T follicular helper cell (primary cell): ENCODE measurements around the gene NOP14.
"Not testable (repeated sequence)": the region's sequence is repeated elsewhere in the genome, so short reads cannot be mapped to it uniquely, and the experiment has no call there.

Source experiments
- DNase-seq: peaks from one replicate; pipeline ENCODE4 v3.0.0-alpha.2; 2020; ENCODE audit warnings: low read depth

Gene NOP14

DNA sequence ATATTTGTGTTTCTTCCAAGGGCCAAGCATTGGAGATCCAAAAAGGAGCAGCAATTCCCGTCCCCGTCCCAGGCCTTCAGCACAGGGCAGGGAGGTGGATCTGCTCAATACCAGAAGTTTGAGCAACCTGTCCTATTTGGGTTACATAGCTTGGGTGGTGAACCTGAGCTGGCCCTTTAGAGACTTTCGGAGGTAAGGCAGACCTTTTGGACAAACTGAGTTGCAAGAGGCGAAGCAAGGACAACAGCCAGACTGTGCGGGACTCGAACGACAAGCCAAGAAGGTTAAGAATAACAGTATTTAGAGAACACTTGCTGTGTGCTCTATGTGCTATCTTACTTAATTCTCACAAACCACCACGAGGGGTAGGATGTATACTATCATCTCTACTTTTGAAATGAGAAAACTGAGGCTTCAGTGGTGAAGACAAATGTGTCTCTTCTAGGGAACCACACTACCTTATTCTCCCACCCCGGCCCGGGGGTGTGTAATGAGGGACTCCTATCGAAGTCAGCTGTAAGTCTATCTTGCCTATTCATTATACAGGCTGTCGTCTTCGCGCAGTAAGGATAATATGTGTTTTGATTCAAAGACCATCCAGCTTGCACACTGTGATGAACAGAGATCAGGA is 1.3 kb downstream of the NOP14 start:
- DNase-seq = no peak

DNA sequence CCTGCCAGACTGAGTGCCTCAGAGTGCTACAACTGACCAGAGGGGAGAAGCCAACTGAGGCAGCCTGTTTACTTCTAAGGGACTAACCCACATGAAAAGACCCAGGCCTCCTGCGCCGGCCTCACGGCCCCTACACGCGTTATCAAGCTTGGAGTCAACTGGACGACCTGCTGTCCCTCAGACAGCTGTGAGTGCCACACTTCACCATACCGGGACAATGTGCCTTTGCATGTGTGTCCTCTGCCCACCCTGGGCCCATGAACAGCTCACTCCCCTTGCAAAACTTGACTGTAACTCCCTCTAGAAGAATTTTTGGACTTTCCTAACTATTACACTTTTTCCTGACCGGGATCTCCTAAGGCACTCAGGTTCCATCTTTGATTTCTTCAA is 1.8 kb downstream of the NOP14 start:
- DNase-seq = no peak

GRCh38 chr4:2960450-2960849 is 2.8 kb downstream of the NOP14 start:
- DNase-seq = not testable (repeated sequence)

- no peak for DNase-seq
These were observed 4.8 kb downstream of the NOP14 start for GRCh38 chr4:2958446-2958845.

GRCh38 chr4:2955186-2956044 is 7.8 kb downstream of the NOP14 start:
- DNase-seq = not testable (repeated sequence)

GRCh38 chr4:2954358-2955185 is 8.6 kb downstream of the NOP14 start:
- peak; percentile 43 for DNase-seq

GRCh38 chr4:2953496-2953895 is 9.7 kb downstream of the NOP14 start:
- no peak for DNase-seq

GRCh38 chr4:2950221-2950989 is 12.8 kb downstream of the NOP14 start:
- DNase-seq = no peak

GRCh38 chr4:2949782-2950125 is 13.5 kb downstream of the NOP14 start:
- no peak for DNase-seq

GRCh38 chr4:2948895-2949781 is 14.1 kb downstream of the NOP14 start:
- DNase-seq = no peak

GRCh38 chr4:2947926-2948325 is 15.3 kb downstream of the NOP14 start:
- no peak for DNase-seq

GRCh38 chr4:2946812-2947600 is 16.2 kb downstream of the NOP14 start:
- no peak for DNase-seq

DNA sequence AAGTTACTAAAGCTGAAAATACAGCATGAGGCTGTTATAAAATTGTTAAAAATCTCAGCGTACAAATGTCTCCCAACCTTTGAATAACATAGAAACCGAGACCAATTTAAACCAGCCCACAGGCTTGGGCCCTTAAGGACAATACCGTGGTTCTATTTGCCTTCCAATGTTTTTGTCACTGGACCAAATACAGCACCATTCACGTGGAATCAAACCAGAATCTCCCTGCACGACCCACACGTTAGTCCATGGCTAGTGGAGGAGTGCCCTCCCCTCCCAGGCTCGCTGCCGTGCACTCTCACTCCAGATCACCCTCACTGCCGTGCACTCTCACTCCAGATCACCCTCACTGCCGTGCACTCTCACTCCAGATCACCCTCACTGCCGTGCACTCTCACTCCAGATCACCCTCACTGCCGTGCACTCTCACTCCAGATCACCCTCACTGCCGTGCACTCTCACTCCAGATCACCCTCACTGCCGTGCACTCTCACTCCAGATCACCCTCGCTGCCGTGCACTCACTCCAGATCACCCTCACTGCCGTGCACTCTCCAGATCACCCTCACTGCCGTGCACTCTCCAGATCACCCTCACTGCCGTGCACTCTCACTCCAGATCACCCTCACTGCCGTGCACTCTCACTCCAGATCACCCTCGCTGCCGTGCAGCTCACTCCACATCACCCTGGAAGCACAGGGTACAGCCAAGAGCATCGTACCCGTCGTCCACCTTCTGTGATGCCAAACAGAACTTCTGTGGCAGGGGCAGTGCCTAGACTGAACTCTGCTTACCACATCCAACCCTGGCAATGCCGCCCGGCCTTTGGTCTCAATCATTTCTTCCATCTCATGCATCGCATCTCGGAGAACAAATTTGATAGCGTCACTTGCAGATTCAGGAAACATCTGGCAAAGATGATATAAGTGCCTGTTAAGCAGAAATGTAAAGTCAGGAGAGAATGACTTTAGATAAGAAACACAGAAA is 17.3 kb downstream of the NOP14 start:
- DNase-seq = not testable (repeated sequence)

DNA sequence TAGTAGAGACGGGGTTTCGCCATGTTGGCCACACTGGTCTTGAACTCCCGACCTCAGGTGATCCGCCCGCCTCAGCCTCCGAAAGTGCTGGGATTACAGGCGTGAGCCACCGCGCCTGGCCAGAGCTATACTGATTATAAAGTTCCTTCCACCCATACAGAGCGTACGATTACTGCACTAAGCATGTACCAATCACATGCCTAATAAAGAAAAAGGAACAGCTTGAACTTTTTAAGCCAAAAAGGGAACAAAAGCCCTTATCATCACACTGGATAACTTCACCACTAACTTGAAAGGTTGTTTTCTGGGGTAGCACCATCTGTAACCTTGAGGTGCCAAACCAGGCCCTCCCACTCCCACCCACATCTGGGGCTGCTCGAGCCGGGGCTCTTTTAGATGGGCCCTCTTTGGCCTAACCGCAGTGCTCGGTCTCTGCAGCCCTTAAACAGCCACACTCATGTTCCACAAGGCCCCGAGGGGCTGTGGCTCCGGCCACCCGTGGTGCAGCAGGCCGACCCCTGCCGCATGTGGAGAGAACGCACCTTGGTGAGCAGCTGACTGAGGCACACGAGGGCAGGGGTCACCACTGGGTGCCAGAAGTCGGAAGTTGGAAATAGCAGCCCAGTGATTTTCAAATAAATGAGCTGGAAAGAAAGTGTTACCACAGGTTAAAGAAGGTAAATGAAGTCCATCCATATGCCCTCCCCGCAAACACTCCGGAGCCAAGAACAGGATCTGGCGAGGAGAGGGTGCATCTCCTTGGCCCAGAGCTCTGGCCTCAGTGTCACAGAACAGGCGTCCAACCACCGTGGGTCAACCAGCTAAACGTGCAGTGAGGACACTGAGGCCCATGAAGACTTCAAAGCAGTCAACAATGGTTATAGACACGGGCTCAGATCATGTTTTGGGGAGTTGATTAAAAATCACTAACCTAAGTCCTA is 18.4 kb downstream of the NOP14 start:
- DNase-seq = no peak

DNA sequence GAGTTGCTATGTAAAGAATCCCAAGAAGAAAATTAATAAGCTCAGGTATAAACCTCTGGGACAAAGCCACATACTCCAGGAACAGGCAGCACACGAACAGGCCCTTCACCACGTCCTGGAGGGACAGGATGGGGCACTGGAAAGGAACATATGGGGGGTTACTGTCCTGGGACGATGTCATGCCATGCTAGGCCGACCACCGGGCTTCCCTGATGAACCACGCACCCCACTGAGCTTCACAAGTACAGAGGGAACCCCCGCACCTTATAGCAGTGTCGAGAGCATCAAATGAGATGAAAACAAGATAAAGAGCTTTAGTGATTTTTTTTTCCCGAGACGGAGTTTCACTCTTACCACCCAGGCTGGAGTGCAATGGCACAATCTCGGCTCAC is 19.1 kb downstream of the NOP14 start:
- no peak for DNase-seq

DNA sequence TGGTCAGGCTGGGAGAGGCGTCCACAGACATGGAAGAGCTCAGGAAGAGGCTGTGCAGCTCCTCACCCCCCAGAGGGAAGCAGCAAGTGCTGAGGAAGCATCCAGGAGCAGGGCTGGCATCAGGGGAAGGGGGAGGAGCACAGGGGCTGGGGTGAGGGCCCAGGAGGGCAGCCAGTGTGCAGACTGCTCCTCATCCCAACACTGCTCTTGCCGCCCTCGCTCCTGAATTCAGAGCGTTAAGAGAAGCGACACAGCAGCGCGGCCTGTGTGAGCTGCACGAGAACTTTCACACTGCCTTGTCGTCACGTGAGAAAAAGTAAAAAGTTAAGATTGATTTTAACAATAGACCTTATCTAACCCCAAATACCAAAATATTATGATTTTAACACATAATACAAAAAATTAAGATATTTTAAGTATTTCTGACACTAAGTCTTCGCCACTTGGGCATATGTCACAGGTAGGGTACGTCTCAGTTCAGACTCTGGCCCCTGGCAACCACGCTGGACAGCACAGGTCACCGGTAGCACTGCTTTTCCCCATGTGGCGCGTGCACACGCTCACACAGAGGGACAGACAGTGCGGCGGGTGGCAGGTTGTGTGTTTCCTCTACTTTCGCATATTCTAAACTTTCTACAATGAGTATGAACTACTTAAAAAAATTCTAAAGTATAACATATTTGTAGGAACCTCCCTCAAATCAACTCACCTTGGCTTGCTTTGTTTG is 19.7 kb downstream of the NOP14 start:
- no peak for DNase-seq
